HG03469 (cell line): ENCODE data around the gene SMIM10.
A peak's percentile ranks its signal among the peaks of the same experiment; 100 is the strongest.
"Not testable (repeated sequence)": the region's sequence is repeated elsewhere in the genome, so short reads cannot be mapped to it uniquely, and the experiment has no call there.

Source experiments
- ATAC-seq: cut with Tn5 transposase; IDR thresholded peaks from one replicate; pipeline ENCODE4 v1.9.1; 2021; ENCODE audit warnings: mild to moderate bottlenecking, moderate library complexity, moderate number of reproducible peaks; ENCODE audit not compliant: unreplicated experiment

The SMIM10 gene

GRCh38 chrX:134990801-134991481 is at the start of gene SMIM10:
Gene SMIM10, plus strand, starts transcription at chrX:134990991. Its CDS starts 105 bp downstream, at chrX:134991096.
- ATAC-seq = no peak

GRCh38 chrX:134946364-134946763 is 44.4 kb upstream of the SMIM10 start:
- ATAC-seq = not testable (repeated sequence)

DNA sequence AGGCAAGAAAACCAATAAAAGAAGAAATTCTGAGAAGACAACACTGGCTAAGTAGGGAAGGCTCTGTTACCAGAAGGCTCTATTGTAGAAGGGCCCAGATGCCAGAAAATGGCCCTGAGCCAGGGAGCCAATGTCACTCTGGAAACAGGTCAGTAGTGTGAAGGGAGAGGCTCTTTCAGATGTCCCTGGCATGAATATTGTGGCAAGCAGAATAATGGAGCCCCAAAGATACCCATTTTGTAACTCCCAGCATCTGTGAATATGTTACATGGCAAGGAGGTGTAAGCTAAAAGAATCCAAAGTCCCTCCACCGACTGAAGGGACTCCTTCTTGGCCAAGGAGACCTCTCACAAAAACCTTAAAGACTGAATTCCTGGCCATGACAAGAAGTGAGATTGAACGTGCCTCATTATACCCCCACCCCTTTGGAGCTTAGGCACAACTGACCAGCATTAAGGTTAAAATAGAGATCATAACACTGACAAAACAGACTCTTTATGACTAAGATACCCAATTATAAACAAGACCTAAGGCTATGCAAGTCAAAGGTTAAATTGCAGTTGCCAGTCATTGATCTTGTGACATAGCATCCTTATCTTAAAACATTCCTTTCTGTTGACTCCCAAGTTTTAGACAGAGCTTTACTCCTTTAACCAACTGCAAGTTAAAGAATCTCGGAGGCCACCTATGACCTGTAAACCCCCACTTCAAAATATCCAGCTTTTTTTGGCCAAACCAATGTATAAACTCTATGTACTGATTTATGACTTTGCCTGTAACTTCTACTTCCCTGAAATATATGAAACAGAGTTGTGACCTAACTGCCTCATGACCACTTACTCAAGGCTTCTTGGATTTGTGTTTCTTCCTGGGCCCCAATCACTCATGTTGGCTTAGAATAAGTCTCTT is 42.2 kb upstream of the SMIM10 start:
- no peak for ATAC-seq

DNA sequence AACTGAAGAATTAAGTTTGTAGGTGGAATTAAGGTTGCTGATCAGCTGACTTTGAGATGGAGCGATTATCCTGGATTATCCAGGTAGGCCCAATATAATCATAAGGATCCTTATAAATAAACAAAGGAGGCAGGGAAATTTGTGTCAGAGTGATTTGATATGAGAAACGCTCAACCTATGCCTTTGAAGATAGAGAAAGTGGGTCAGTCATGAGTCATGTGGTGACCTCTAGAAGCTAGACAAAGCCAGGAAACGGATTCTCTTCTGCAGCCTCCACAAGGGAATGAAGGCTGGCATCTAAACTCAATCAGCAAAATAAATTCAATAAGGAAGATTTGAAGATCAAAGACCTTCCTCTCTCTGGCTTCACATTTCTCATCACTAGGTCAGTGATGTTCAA is 41.5 kb upstream of the SMIM10 start:
- ATAC-seq = no peak

DNA sequence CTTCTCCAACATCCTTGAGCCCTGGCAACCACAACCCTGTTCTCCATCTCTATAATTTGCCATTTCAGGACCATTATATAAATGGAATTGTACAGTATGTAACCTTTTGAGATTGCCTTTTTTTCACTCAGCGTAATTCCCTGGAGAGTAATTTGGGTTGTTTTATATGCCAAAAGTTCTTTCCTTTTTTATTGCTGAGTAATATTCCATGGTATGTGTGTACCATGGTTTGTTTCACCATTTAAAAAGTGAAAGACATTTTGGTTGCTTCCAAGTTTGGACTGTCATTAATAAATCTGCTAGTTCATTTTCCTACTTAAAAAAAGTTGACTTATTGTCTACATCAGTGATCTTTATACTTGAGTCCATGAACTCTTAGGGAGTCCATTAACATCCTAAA is 33.0 kb upstream of the SMIM10 start:
- ATAC-seq = no peak

DNA sequence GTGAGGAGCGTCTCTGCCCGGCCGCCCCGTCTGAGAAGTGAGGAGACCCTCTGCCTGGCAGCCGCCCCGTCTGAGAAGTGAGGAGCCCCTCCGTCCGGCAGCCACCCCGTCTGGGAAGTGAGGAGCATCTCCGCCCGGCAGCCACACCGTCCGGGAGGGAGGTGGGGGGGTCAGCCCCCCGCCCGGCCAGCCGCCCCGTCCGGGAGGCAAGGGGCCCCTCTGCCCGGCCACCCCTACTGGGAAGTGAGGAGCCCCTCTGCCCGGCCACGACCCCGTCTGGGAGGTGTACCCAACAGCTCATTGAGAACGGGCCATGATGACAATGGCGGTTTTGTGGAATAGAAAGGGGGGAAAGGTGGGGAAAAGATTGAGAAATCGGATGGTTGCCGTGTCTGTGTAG is 30.4 kb upstream of the SMIM10 start:
- not testable (repeated sequence) for ATAC-seq

DNA sequence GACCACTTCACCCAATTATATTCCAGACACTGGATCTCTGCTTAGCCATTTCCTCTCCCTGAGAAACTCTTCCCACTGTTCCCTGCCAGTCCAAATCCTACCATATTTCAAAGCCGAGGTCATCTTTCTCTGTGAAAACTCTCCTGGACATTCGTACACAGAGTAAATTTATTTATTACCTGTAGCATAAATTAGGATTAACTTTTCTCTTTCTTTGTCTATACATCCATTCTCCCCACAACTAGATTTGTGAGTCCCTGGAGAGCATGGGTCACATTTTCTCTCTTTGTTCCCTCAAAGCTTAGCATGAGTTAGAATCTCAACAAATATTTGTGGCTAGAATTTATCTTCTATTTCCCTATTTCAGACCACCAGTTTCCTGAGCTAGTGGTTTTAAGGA is 27.8 kb upstream of the SMIM10 start:
- no peak for ATAC-seq

DNA sequence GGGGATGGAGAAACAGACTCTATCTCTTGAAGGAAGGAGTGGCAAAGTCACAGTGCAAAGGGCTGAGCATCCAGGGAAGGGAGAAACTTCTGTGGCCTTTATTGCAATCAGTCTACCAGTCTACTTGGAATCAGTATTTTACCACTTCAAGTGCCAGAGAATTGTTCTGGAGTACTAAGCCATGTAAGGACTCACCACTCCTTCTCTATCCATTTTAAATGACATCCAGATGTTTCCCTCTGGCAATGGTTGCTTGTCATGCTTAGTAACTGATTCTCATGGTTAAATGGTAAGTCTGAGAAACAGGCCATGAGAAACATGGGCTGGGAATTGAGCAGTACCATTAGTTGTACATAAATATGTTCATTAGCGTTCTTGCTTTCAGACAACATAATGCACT is 21.1 kb upstream of the SMIM10 start:
- ATAC-seq = no peak

DNA sequence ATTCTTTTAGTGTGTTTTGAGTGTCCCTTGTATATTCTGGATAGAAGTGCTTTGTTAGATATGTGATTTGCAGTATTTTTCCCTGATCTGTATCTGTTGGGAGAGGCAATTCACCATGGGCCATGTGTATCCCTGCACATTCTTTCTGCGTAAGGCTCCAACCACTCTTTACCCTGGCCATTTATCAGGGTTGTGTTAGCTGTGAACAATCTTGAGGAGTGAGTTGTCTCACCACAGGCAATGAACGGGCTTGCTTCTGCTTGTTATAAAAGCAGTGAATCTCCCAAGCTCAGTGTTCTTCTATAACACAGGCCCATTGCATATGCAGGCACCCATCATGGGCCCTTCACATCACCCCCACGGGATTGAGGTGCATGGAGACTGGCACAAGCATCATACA is 18.9 kb upstream of the SMIM10 start:
- no peak for ATAC-seq

DNA sequence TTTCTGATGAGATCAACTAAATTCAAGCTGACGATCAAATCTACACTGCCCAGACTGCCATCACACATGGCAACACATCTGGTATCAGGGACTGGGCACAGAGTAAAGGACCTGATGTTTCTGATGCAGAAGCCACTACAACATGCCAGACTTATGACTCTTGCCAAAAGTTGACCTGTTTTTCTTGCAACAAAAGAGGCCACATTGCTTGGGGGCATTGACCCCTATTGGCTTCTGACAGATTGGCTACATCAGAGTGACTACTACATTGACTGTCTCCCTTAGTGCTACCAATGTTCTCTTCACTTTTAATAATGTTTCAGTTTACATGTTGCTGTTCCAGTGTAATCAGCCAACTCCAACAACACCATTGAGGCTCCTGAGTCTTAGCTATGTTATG is 15.3 kb upstream of the SMIM10 start:
- ATAC-seq = no peak

- no peak for ATAC-seq
These were observed 8.9 kb upstream of the SMIM10 start for GRCh38 chrX:134981910-134982309.

- ATAC-seq = no peak
These were observed 8.0 kb upstream of the SMIM10 start for GRCh38 chrX:134982748-134983147.

- no peak for ATAC-seq
These were observed 5.3 kb upstream of the SMIM10 start for GRCh38 chrX:134985479-134985878.

DNA sequence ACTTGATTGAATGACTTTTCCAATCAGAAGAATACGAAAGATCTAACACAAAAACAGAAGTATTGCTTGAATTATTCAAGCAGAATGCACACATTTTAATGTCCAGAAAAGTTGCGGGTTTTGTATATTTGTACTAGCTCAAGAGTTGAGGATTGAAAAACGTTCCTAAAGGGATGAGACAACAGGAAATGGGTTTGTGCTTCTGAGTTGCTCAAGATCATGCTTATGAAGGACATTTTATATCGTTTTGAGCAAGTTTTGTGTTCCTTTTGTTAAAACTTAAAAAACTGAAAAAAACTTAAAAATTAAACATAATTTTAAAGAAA is 353 bp upstream of the SMIM10 start:
- no peak for ATAC-seq

- no peak for ATAC-seq
These were observed 6.9 kb downstream of the SMIM10 start for GRCh38 chrX:134997646-134998045.

DNA sequence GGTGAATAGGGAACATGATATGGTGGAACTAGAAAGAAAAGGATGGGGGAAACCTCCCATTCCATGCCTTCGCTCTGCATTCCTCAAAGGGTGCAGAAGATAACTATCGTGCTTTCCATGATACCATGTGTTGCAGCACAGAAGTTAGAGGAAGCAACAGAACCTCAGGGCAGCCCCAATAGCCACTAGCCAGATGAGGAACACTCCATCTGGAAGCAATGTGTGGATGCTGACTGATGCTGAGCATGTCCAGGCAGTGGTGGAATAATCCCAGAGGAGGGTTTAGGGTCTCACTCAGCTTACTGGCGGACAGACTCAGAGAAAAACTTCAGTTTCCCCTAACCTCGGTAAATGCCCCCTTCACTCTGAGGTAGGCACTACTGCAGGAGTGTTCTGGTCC is 7.5 kb downstream of the SMIM10 start:
- ATAC-seq = no peak

DNA sequence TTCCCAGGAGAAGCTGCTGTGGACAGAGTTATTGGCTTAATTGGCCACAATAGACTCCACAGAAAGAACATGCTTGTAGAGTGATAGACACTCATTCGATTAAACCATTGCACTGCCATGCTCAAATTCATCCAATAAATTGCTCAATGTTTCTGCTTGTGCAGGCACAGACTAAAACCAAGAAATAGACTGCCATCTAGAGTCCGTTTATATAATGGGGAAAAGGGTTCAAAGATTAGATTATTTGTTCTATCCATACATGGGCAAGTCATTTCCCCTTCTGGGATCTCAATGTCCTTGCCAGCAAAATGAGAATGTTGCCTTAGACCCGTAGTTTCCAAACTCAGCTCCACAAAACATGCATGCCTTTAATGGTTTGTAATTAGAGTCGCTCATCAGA is 8.7 kb downstream of the SMIM10 start:
- no peak for ATAC-seq

GRCh38 chrX:135000516-135000915 is 9.7 kb downstream of the SMIM10 start:
- ATAC-seq = no peak

GRCh38 chrX:135003876-135004623 is 13.3 kb downstream of the SMIM10 start:
- ATAC-seq = peak; percentile 84

GRCh38 chrX:135006187-135006586 is 15.4 kb downstream of the SMIM10 start:
- ATAC-seq = no peak

DNA sequence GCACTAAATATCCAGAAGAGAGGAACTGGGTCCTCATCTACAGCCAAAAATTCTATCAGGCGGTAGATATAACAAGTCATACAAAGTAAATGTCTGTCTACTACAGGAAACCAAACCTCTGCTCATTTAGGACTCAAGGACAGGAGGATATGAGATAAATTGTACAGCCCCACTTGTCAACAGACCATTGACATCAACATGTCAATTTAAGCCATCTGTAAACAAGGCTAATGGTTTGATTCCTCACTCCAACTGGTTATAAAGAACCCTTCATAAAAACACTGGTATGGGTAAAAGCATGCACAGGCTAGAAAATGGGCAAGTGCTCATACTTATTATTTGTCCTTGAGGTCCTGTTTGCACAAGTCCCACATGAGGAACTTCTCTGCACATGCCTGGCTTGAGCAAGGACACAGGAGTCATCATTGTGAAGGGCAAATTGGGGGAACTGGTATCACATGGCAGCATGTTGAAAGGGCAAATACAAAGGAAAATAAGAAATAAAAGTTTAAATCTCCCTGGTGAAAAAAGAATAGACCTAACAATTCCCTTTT is 18.3 kb downstream of the SMIM10 start:
- ATAC-seq = no peak
